ENCODE results near the gene KRTAP4-1. TPM values are rescaled to one million over a fixed set of nuclear protein-coding genes. Genes with fewer than 3 reads are reported as not detected.
A peak's percentile ranks its signal among the peaks of the same experiment; 100 is the strongest.
"Not testable (repeated sequence)": the region's sequence is repeated elsewhere in the genome, so short reads cannot be mapped to it uniquely, and the experiment has no call there.

KRTAP4-1 gene
- total and polyA plus RNA-seq, 3 experiments from 2014 or later = not detected

GRCh38 chr17:41212524-41213169 lies 27.9 kb upstream of the KRTAP4-1 start:
- POLR2A ChIA-PET = no interaction called here
- peaks cover 8 to 76% of the 10 kb centered on the region in 2 donors for H3K27me3 Mint-ChIP-seq

GRCh38 chr17:41211845-41212466 lies 27.2 kb upstream of the KRTAP4-1 start:
- Mint-ChIP-seq H3K4me1 (no peaks in the 10 kb centered on the region), H3K9me3 (peaks cover 0 to 3% (median 0%) of the 10 kb centered on the region in 5 donors), H3K27me3 (peaks cover 10 to 73% of the 10 kb centered on the region in 2 donors), H3K4me3 (no peak overlapping the region), H3K27ac (no peak overlapping the region), H3K36me3 (peaks cover 0 to 1% (median 0%) of the 10 kb centered on the region in 3 donors)
- Histone ChIP-seq H3K4me1 (ENCODE audit: insufficient read depth, low read length) (no peaks in the 10 kb centered on the region), H3K27ac (ENCODE audit: low read depth, low read length) (no peak overlapping the region), H3K36me3 (ENCODE audit: insufficient read depth, low read length) (no peaks in the 10 kb centered on the region), H3K9me3 (ENCODE audit: low read length) (no peaks in the 10 kb centered on the region), H3K4me3 (ENCODE audit: low read length) (no peak overlapping the region), H3K27me3 (ENCODE audit: insufficient read depth, low read length, poor library complexity, severe bottlenecking) (peaks cover 10% of the 10 kb centered on the region)
- ChIA-PET POLR2A (no interaction called here), CTCF (interaction anchor here (2.2 kb wide), 1 partner anchor 111 kb away, joined by 5 read pairs; no protein-coding TSS in a partner anchor)
- no peak for DNase-seq

More at GRCh38 chr17:41212524-41213169, 27.9 kb upstream of the KRTAP4-1 start:
- peaks cover 0 to 1% (median 0%) of the 10 kb centered on the region in 3 donors for H3K36me3 Mint-ChIP-seq
- no peak for DNase-seq
- no peaks in the 10 kb centered on the region for H3K36me3 ChIP-seq (ENCODE audit: insufficient read depth, low read length)
- peaks cover 0 to 3% (median 0%) of the 10 kb centered on the region in 5 donors for H3K9me3 Mint-ChIP-seq
- H3K27ac ChIP-seq (ENCODE audit: low read depth, low read length) = no peak overlapping the region
- no peaks in the 10 kb centered on the region for H3K4me1 Mint-ChIP-seq
- no peaks in the 10 kb centered on the region for H3K4me1 ChIP-seq (ENCODE audit: insufficient read depth, low read length)
- peak overlapping the region in 1 of 8 donors; percentile 30 for H3K27ac Mint-ChIP-seq
- H3K4me3 Mint-ChIP-seq = no peak overlapping the region
- H3K4me3 ChIP-seq (ENCODE audit: low read length) = no peak overlapping the region
- H3K9me3 ChIP-seq (ENCODE audit: low read length) = no peaks in the 10 kb centered on the region
- peaks cover 10% of the 10 kb centered on the region for H3K27me3 ChIP-seq (ENCODE audit: insufficient read depth, low read length, poor library complexity, severe bottlenecking)
- CTCF ChIA-PET = interaction anchor here (2.2 kb wide), 1 partner anchor 110 kb away, joined by 5 read pairs; no protein-coding TSS in a partner anchor

GRCh38 chr17:41199421-41200078 lies 14.8 kb upstream of the KRTAP4-1 start:
- Mint-ChIP-seq H3K4me1 (no peaks in the 10 kb centered on the region), H3K9me3 (peaks cover 0 to 8% (median 4%) of the 10 kb centered on the region in 5 donors), H3K36me3 (peaks cover 0 to 6% (median 0%) of the 10 kb centered on the region in 3 donors), H3K27ac (no peak overlapping the region), H3K27me3 (peaks cover 4 to 5% of the 10 kb centered on the region in 2 donors), H3K4me3 (no peak overlapping the region)
- ChIA-PET CTCF (no interaction called here), POLR2A (no interaction called here)
- H3K9me3 ChIP-seq (ENCODE audit: low read length) = no peaks in the 10 kb centered on the region
- no peaks in the 10 kb centered on the region for H3K4me1 ChIP-seq (ENCODE audit: insufficient read depth, low read length)
- H3K27ac ChIP-seq (ENCODE audit: low read depth, low read length) = no peak overlapping the region
- H3K36me3 ChIP-seq (ENCODE audit: insufficient read depth, low read length) = no peaks in the 10 kb centered on the region
- no peak for DNase-seq
- H3K27me3 ChIP-seq (ENCODE audit: insufficient read depth, low read length, poor library complexity, severe bottlenecking) = no peaks in the 10 kb centered on the region
- no peak overlapping the region for H3K4me3 ChIP-seq (ENCODE audit: low read length)

- CTCF ChIA-PET = no interaction called here
Measured at GRCh38 chr17:41196068-41196467, 11.4 kb upstream of the KRTAP4-1 start.

GRCh38 chr17:41190328-41190727 lies 5.6 kb upstream of the KRTAP4-1 start:
- H3K36me3 Mint-ChIP-seq = peaks cover 0 to 12% (median 0%) of the 10 kb centered on the region in 3 donors
- no peak overlapping the region for H3K4me3 Mint-ChIP-seq
- H3K27ac ChIP-seq (ENCODE audit: low read depth, low read length) = no peak overlapping the region
- DNase-seq = no peak
- H3K36me3 ChIP-seq (ENCODE audit: insufficient read depth, low read length) = no peaks in the 10 kb centered on the region
- CTCF ChIA-PET = no interaction called here
- no peak overlapping the region for H3K4me3 ChIP-seq (ENCODE audit: low read length)
- peaks cover 0 to 6% (median 0%) of the 10 kb centered on the region in 5 donors for H3K9me3 Mint-ChIP-seq
- peaks cover 23 to 56% of the 10 kb centered on the region in 2 donors for H3K27me3 Mint-ChIP-seq
- POLR2A ChIA-PET = no interaction called here
- no peaks in the 10 kb centered on the region for H3K9me3 ChIP-seq (ENCODE audit: low read length)
- no peaks in the 10 kb centered on the region for H3K4me1 Mint-ChIP-seq
- H3K27me3 ChIP-seq (ENCODE audit: insufficient read depth, low read length, poor library complexity, severe bottlenecking) = no peaks in the 10 kb centered on the region
- no peak overlapping the region for H3K27ac Mint-ChIP-seq
- H3K4me1 ChIP-seq (ENCODE audit: insufficient read depth, low read length) = no peaks in the 10 kb centered on the region

More at GRCh38 chr17:41196068-41196467, 11.4 kb upstream of the KRTAP4-1 start:
- Histone ChIP-seq H3K4me1 (ENCODE audit: insufficient read depth, low read length) (no peaks in the 10 kb centered on the region), H3K36me3 (ENCODE audit: insufficient read depth, low read length) (no peaks in the 10 kb centered on the region), H3K27ac (ENCODE audit: low read depth, low read length) (no peak overlapping the region), H3K4me3 (ENCODE audit: low read length) (no peak overlapping the region), H3K9me3 (ENCODE audit: low read length) (no peaks in the 10 kb centered on the region), H3K27me3 (ENCODE audit: insufficient read depth, low read length, poor library complexity, severe bottlenecking) (no peaks in the 10 kb centered on the region)
- Mint-ChIP-seq H3K9me3 (peaks cover 2 to 13% (median 4%) of the 10 kb centered on the region in 5 donors), H3K27me3 (peaks cover 16 to 25% of the 10 kb centered on the region in 2 donors), H3K4me1 (no peaks in the 10 kb centered on the region), H3K4me3 (no peak overlapping the region), H3K27ac (no peak overlapping the region), H3K36me3 (peaks cover 0 to 18% (median 0%) of the 10 kb centered on the region in 3 donors)
- no peak for DNase-seq
- POLR2A ChIA-PET = no interaction called here

GRCh38 chr17:41189837-41190318 lies 5.2 kb upstream of the KRTAP4-1 start, which contains the start of gene KRTAP9-1:
KRTAP9-1 (plus strand) TSS chr17:41189887; CDS start chr17:41189887, 0 bp downstream.
- POLR2A ChIA-PET, H3K27ac Mint-ChIP-seq, CTCF ChIA-PET: not testable (repeated sequence)

GRCh38 chr17:41186872-41187271 lies 2.2 kb upstream of the KRTAP4-1 start:
- Mint-ChIP-seq H3K4me3 (no peak overlapping the region), H3K4me1 (no peaks in the 10 kb centered on the region), H3K36me3 (no peaks in the 10 kb centered on the region), H3K27me3 (peaks cover 23 to 62% of the 10 kb centered on the region in 2 donors), H3K9me3 (no peaks in the 10 kb centered on the region), H3K27ac (no peak overlapping the region)
- Histone ChIP-seq H3K27me3 (ENCODE audit: insufficient read depth, low read length, poor library complexity, severe bottlenecking) (no peaks in the 10 kb centered on the region), H3K9me3 (ENCODE audit: low read length) (no peaks in the 10 kb centered on the region), H3K36me3 (ENCODE audit: insufficient read depth, low read length) (no peaks in the 10 kb centered on the region), H3K4me1 (ENCODE audit: insufficient read depth, low read length) (no peaks in the 10 kb centered on the region), H3K4me3 (ENCODE audit: low read length) (no peak overlapping the region), H3K27ac (ENCODE audit: low read depth, low read length) (no peak overlapping the region)
- ChIA-PET CTCF (no interaction called here), POLR2A (no interaction called here)
- no peak for DNase-seq

More at GRCh38 chr17:41189837-41190318, 5.2 kb upstream of the KRTAP4-1 start, which contains the start of gene KRTAP9-1:
- H3K4me3 Mint-ChIP-seq; DNase-seq; H3K4me1 ChIP-seq (ENCODE audit: insufficient read depth, low read length); H3K4me3 ChIP-seq (ENCODE audit: low read length); H3K27ac ChIP-seq (ENCODE audit: low read depth, low read length); H3K9me3 Mint-ChIP-seq; H3K9me3 ChIP-seq (ENCODE audit: low read length); H3K27me3 ChIP-seq (ENCODE audit: insufficient read depth, low read length, poor library complexity, severe bottlenecking); H3K36me3 ChIP-seq (ENCODE audit: insufficient read depth, low read length); H3K4me1 Mint-ChIP-seq: not testable (repeated sequence)
- Mint-ChIP-seq H3K36me3 (peaks cover 0 to 12% (median 0%) of the 10 kb centered on the region in 3 donors), H3K27me3 (peaks cover 23 to 56% of the 10 kb centered on the region in 2 donors)

GRCh38 chr17:41185001-41185400 lies 290 bp upstream of the KRTAP4-1 start:
- H3K27me3 ChIP-seq (ENCODE audit: insufficient read depth, low read length, poor library complexity, severe bottlenecking) = no peaks in the 10 kb centered on the region
- Mint-ChIP-seq H3K27me3 (peaks cover 16 to 50% of the 10 kb centered on the region in 2 donors), H3K9me3 (no peaks in the 10 kb centered on the region), H3K27ac (no peak overlapping the region), H3K4me1 (no peaks in the 10 kb centered on the region), H3K36me3 (no peaks in the 10 kb centered on the region), H3K4me3 (no peak overlapping the region)
- H3K9me3 ChIP-seq (ENCODE audit: low read length) = no peaks in the 10 kb centered on the region
- H3K4me3 ChIP-seq (ENCODE audit: low read length) = no peak overlapping the region
- POLR2A ChIA-PET = no interaction called here
- H3K27ac ChIP-seq (ENCODE audit: low read depth, low read length) = no peak overlapping the region
- no peaks in the 10 kb centered on the region for H3K36me3 ChIP-seq (ENCODE audit: insufficient read depth, low read length)
- no peaks in the 10 kb centered on the region for H3K4me1 ChIP-seq (ENCODE audit: insufficient read depth, low read length)
- CTCF ChIA-PET = interaction anchor here (0.8 kb wide), 1 partner anchor 9 kb away, joined by 3 read pairs; no protein-coding TSS in a partner anchor
- no peak for DNase-seq
